RWPE2 (cell line): ENCODE data around the gene XRRA1.

ENCODE experiments used
- ATAC-seq: fragments of 200-7000 bp; cut with Tn5 transposase; 3 replicates; pipeline ENCODE4 v1.9.1; 2021; ENCODE audit warnings: low read depth
- DNase-seq: peaks from one replicate; pipeline ENCODE4 v3.0.0-alpha.2; 2020; ENCODE audit warnings: low spot score
- H3K27ac ChIP-seq: fragments of 450-650 bp; 2 replicates; pipeline ENCODE4 v1.5.1; 2017; ENCODE audit warnings: mild to moderate bottlenecking; ENCODE audit not compliant: poor library complexity, severe bottlenecking
- H3K27me3 ChIP-seq: fragments of 250-450 bp; sonication (Bioruptor Pico); 2 replicates; pipeline ENCODE4 v1.5.1; 2021; ENCODE audit warnings: mild to moderate bottlenecking, moderate library complexity; ENCODE audit not compliant: insufficient read depth, poor library complexity, severe bottlenecking
- H3K36me3 ChIP-seq: fragments of 250-450 bp; sonication (Bioruptor Pico); 2 replicates; pipeline ENCODE4 v1.5.1; 2020; ENCODE audit warnings: low read depth, mild to moderate bottlenecking, moderate library complexity
- H3K4me1 ChIP-seq: fragments of 250-450 bp; sonication (Bioruptor Pico); 2 replicates; pipeline ENCODE4 v1.5.1; 2021; ENCODE audit warnings: mild to moderate bottlenecking, moderate library complexity; ENCODE audit not compliant: insufficient read depth, poor library complexity, severe bottlenecking
- H3K4me3 ChIP-seq: fragments of 250-450 bp; sonication (Bioruptor Pico); 2 replicates; pipeline ENCODE4 v1.5.1; 2021; ENCODE audit warnings: mild to moderate bottlenecking, moderate library complexity; ENCODE audit not compliant: severe bottlenecking
- H3K9me3 ChIP-seq: fragments of 250-450 bp; sonication (Bioruptor Pico); 2 replicates; pipeline ENCODE4 v1.5.1; 2021; ENCODE audit warnings: mild to moderate bottlenecking, moderate library complexity; ENCODE audit not compliant: severe bottlenecking
- CTCF ChIP-seq: fragments of 450-650 bp; IDR thresholded peaks from one replicate; pipeline ENCODE4 v1.5.1; 2017; ENCODE audit warnings: mild to moderate bottlenecking, moderate library complexity; ENCODE audit not compliant: poor library complexity, severe bottlenecking

Gene XRRA1

GRCh38 chr11:74860743-74861142 is 88.1 kb downstream of the XRRA1 start:
- Histone ChIP-seq H3K27me3 (no peaks in the 10 kb centered on the region), H3K4me1 (no peaks in the 10 kb centered on the region), H3K4me3 (no peak overlapping the region), H3K36me3 (peaks cover 31% of the 10 kb centered on the region), H3K27ac (no peak overlapping the region), H3K9me3 (peaks cover 7% of the 10 kb centered on the region)
- ATAC-seq (no peak), DNase-seq (no peak)
- no peak for TF ChIP-seq CTCF

- no peak overlapping the region for H3K27ac ChIP-seq
- H3K9me3 ChIP-seq: no peaks in the 10 kb centered on the region
- DNase-seq: no peak
- no peaks in the 10 kb centered on the region for H3K4me1 ChIP-seq
- TF ChIP-seq CTCF: no peak
- H3K4me3 ChIP-seq: no peak overlapping the region
- ATAC-seq: no peak
- H3K36me3 ChIP-seq: peaks cover 9% of the 10 kb centered on the region
- no peaks in the 10 kb centered on the region for H3K27me3 ChIP-seq
These were observed 95.7 kb downstream of the XRRA1 start for GRCh38 chr11:74853223-74853622.

GRCh38 chr11:74849525-74850391 is 99.1 kb downstream of the XRRA1 start:
- Histone ChIP-seq H3K4me1 (no peaks in the 10 kb centered on the region), H3K27ac (peak overlapping the region; percentile 23), H3K27me3 (no peaks in the 10 kb centered on the region), H3K4me3 (no peak overlapping the region), H3K36me3 (peaks cover 19% of the 10 kb centered on the region), H3K9me3 (no peaks in the 10 kb centered on the region)
- ATAC-seq (peak; percentile 73), DNase-seq (no peak)
- TF ChIP-seq CTCF: no peak

GRCh38 chr11:74847895-74848294 is 101.0 kb downstream of the XRRA1 start:
- no peak for TF ChIP-seq CTCF
- no peak for ATAC-seq
- Histone ChIP-seq H3K27ac (no peak overlapping the region), H3K27me3 (no peaks in the 10 kb centered on the region), H3K9me3 (no peaks in the 10 kb centered on the region), H3K36me3 (peaks cover 25% of the 10 kb centered on the region), H3K4me3 (no peak overlapping the region), H3K4me1 (no peaks in the 10 kb centered on the region)
- no peak for DNase-seq

- Histone ChIP-seq H3K9me3 (no peaks in the 10 kb centered on the region), H3K27ac (no peak overlapping the region), H3K36me3 (peaks cover 29% of the 10 kb centered on the region), H3K4me3 (no peak overlapping the region), H3K27me3 (no peaks in the 10 kb centered on the region), H3K4me1 (no peaks in the 10 kb centered on the region)
- TF ChIP-seq CTCF: no peak
- DNase-seq (no peak), ATAC-seq (no peak)
These were observed 101.5 kb downstream of the XRRA1 start for GRCh38 chr11:74847395-74847794.
